ENCODE measurements around the gene UBR4. TPM values are rescaled to one million over a fixed set of nuclear protein-coding genes. Genes with fewer than 3 reads are reported as not detected.
A peak's percentile ranks its signal among the peaks of the same experiment; 100 is the strongest.

Gene UBR4
- total and polyA plus RNA-seq, 2 experiments from 2014 or later = 111 to 230 TPM

GRCh38 chr1:19209439-19209989 is 552 bp downstream of the UBR4 start:
- H3K36me3 ChIP-seq (ENCODE audit: insufficient read depth) = no peaks in the 10 kb centered on the region
- Mint-ChIP-seq H3K27ac (peak overlapping the region; percentile 98), H3K4me3 (peak overlapping the region; percentile 94), H3K27me3 (ENCODE audit: insufficient read depth, low read depth, poor library complexity) (peaks cover 7% of the 10 kb centered on the region), H3K4me1 (peaks cover 18% of the 10 kb centered on the region), H3K9me3 (no peaks in the 10 kb centered on the region), H3K36me3 (ENCODE audit: low read depth) (peaks cover 7% of the 10 kb centered on the region)
- H2AFZ ChIP-seq = no peak overlapping the region
- H3K4me2 ChIP-seq = peak overlapping the region; percentile 99
- DNase-seq (ENCODE audit: low spot score) (peak; percentile 82), ATAC-seq (peak; percentile 60)
- no peak for TF ChIP-seq ETS1 (IDR thresholded peaks at IDR 0.05)
- no peak for TF ChIP-seq CTCF (conservative IDR thresholded peaks at IDR 0.05; ENCODE audit: low read depth in 2 of 2)
- TF ChIP-seq EZH2phosphoT487 (IDR thresholded peaks at IDR 0.05; ENCODE audit: unreplicated experiment) = no peak
- TF ChIP-seq ZNF331 (CRISPR knock-in tag; IDR thresholded peaks at IDR 0.05; ENCODE audit: low read depth) = no peak
- no peak for TF ChIP-seq EZH2 (IDR thresholded peaks at IDR 0.05; ENCODE audit: low read depth, unreplicated experiment)
- no peak for TF ChIP-seq JUNB (IDR thresholded peaks at IDR 0.05; ENCODE audit: unreplicated experiment)
- TF ChIP-seq NANOG (IDR thresholded peaks at IDR 0.05; ENCODE audit: borderline replicate concordance) = no peak
- no peak for TF ChIP-seq CREB1 (CRISPR knock-in tag; IDR thresholded peaks at IDR 0.05; ENCODE audit: low read depth)
- TF ChIP-seq REST (IDR thresholded peaks at IDR 0.05; ENCODE audit: unreplicated experiment) = no peak
- peaks cover 11% of the 10 kb centered on the region for H3F3A ChIP-seq (replicated peaks; ENCODE audit: low read depth)
- H3K4me3 ChIP-seq = peak overlapping the region; percentile 98
- H4K20me1 ChIP-seq (replicated peaks; ENCODE audit: insufficient read depth) = peaks cover 48% of the 10 kb centered on the region
- peaks cover 26% of the 10 kb centered on the region for H3K4me1 ChIP-seq (ENCODE audit: insufficient read depth)
- no peaks in the 10 kb centered on the region for H3K9me2 ChIP-seq (ENCODE audit: insufficient read depth)
- peaks cover 92% of the 10 kb centered on the region for H3K79me2 ChIP-seq (replicated peaks; ENCODE audit: insufficient read depth)
- no peaks in the 10 kb centered on the region for H3K27me3 ChIP-seq (ENCODE audit: insufficient read depth)
- peak overlapping the region; percentile 99 for H3K27ac ChIP-seq (ENCODE audit: low read depth)

Data from GM23338 (cell line).